Endothelial cell of umbilical vein (primary cell): ENCODE measurements around the gene ENAH. TPM values are rescaled to one million over a fixed set of nuclear protein-coding genes. Genes with fewer than 3 reads are reported as not detected.

Experiments
- BruUV-seq: library from RNA; stranded (reverse); fragments of 400-500 nt; replicated peaks from 2 replicates; lab custom pipeline; 2021; lab: Mats Ljungman, UMichigan
- CTCF ChIA-PET: fragments of 300-600, 350-600 bp; sonication (Branson Sonifier 250); formaldehyde crosslinking; loops from one replicate; lab custom pipeline; 2021; ENCODE audit warnings: antibody characterized with exemption, inconsistent platforms; lab: Charles Lee
- POLR2A ChIA-PET: fragments of 300-600, 350-600 bp; sonication (Branson Sonifier 250); formaldehyde crosslinking; loops from one replicate; lab custom pipeline; 2021; ENCODE audit warnings: antibody characterized with exemption, inconsistent platforms; lab: Charles Lee
- DNase-seq: peaks from one replicate; pipeline ENCODE4 v3.0.0-alpha.2; 2011; ENCODE audit warnings: low read depth, low spot score
- FAIRE-seq: peaks from 2 replicates; lab custom pipeline; 2011; peaks lifted over from hg19 to GRCh38; lab: Jason Lieb, UNC
- H2AFZ ChIP-seq: 2 replicates; pipeline ENCODE4 v1.6.0; 2012; ENCODE audit warnings: low read depth, low read length, control low read depth, inconsistent platforms
- H3K27ac ChIP-seq: 2 replicates; pipeline ENCODE4 v1.5.1; 2011; ENCODE audit warnings: low read depth, mild to moderate bottlenecking, control low read depth, low read length, moderate library complexity; ENCODE audit not compliant: insufficient read depth
- H3K27me3 ChIP-seq, 2 experiments: 2 replicates each; pipeline versions ENCODE4 v1.6.0 to v1.6.1; 2011; ENCODE audit warnings: low read length in 2 of 2, mixed read lengths in 1 of 2; ENCODE audit not compliant: control insufficient read depth in 2 of 2, insufficient read depth in 2 of 2
- H3K36me3 ChIP-seq, 2 experiments: 2 replicates in 1 of 2; 3 replicates in 1 of 2; pipeline ENCODE4 v1.5.1; 2011; ENCODE audit warnings: low read length in 2 of 2, mild to moderate bottlenecking in 1 of 2, moderate library complexity in 1 of 2; ENCODE audit not compliant: control insufficient read depth in 2 of 2, insufficient read depth in 2 of 2; ENCODE audit errors: extremely low read depth in 1 of 2
- H3K4me1 ChIP-seq: 3 replicates; pipeline ENCODE4 v1.5.1; 2011; ENCODE audit warnings: mild to moderate bottlenecking, low read length; ENCODE audit not compliant: control insufficient read depth, insufficient read depth; ENCODE audit errors: extremely low read depth
- H3K4me2 ChIP-seq: 2 replicates; pipeline ENCODE4 v1.6.1; 2011; ENCODE audit warnings: low read length, control low read depth, mixed read lengths; ENCODE audit not compliant: insufficient read depth
- H3K4me3 ChIP-seq, 3 experiments: fragments of 200-600 bp in 1 of 3; sonication (generic), shearing (Covaris generic) in 1 of 3; replicated peaks in 1 of 3; 2 replicates each; pipeline ENCODE4 v1.5.1; 2011 to 2016; ENCODE audit warnings: control low read depth in 3 of 3, low read length in 3 of 3, mild to moderate bottlenecking in 2 of 3, inconsistent platforms in 1 of 3, low read depth in 1 of 3, moderate library complexity in 1 of 3; ENCODE audit not compliant: insufficient read depth in 1 of 3
- H3K79me2 ChIP-seq: 2 replicates; pipeline ENCODE4 v1.6.0; 2012; ENCODE audit warnings: low read length, inconsistent platforms; ENCODE audit not compliant: control insufficient read depth, insufficient read depth
- H3K9ac ChIP-seq: replicated peaks from 2 replicates; pipeline ENCODE3; 2011; ENCODE audit warnings: low read length, control low read depth; ENCODE audit not compliant: insufficient read depth; ENCODE audit errors: extremely low read depth
- H3K9me1 ChIP-seq: replicated peaks from 3 replicates; pipeline ENCODE4 v1.6.0; 2011; ENCODE audit warnings: mild to moderate bottlenecking, low read length; ENCODE audit not compliant: control insufficient read depth, insufficient read depth; ENCODE audit errors: extremely low read depth
- H3K9me3 ChIP-seq: replicated peaks from 2 replicates; pipeline ENCODE4 v1.5.1; 2012; ENCODE audit warnings: low read length, inconsistent platforms; ENCODE audit not compliant: control insufficient read depth, insufficient read depth
- H4K20me1 ChIP-seq: replicated peaks from 2 replicates; pipeline ENCODE3; 2011; ENCODE audit warnings: mild to moderate bottlenecking, low read length; ENCODE audit not compliant: control insufficient read depth, insufficient read depth; ENCODE audit errors: extremely low read depth
- CTCF ChIP-seq, 2 donors: IDR thresholded peaks; 1 replicate in 1 of 2; 2 replicates in 1 of 2; pipeline ENCODE4 v1.5.1; 2011; ENCODE audit warnings: low read length in 2 of 2, mild to moderate bottlenecking in 2 of 2, moderate library complexity in 2 of 2, control low read depth in 1 of 2, inconsistent platforms in 1 of 2, low read depth in 1 of 2; ENCODE audit not compliant: insufficient read depth in 1 of 2; ENCODE audit errors: extremely low read depth in 1 of 2
- EZH2 ChIP-seq: IDR thresholded peaks from 2 replicates; pipeline ENCODE4 v1.6.1; 2012; ENCODE audit warnings: borderline replicate concordance, low read depth, mild to moderate bottlenecking, moderate library complexity, low read length, inconsistent platforms; ENCODE audit not compliant: severe bottlenecking
- FOS ChIP-seq: IDR thresholded peaks from 2 replicates; pipeline ENCODE4 v1.6.1; 2011; ENCODE audit warnings: mild to moderate bottlenecking, low read length, moderate library complexity, borderline replicate concordance; ENCODE audit not compliant: insufficient read depth
- GATA2 ChIP-seq: IDR thresholded peaks from 2 replicates; pipeline ENCODE4 v1.7.0; 2011; ENCODE audit warnings: low read depth, mild to moderate bottlenecking, moderate library complexity, mixed read lengths, low read length; ENCODE audit not compliant: insufficient read length, insufficient read depth
- JUN ChIP-seq: IDR thresholded peaks from 2 replicates; pipeline ENCODE4 v1.6.1; 2011; ENCODE audit warnings: borderline replicate concordance, low read depth; ENCODE audit not compliant: insufficient read length, insufficient read depth
- MAX ChIP-seq: IDR thresholded peaks from 2 replicates; pipeline ENCODE4 v1.6.1; 2011; ENCODE audit not compliant: insufficient read depth, insufficient read length
- MYC ChIP-seq: IDR thresholded peaks from one replicate; pipeline ENCODE4 v1.6.1; 2011; ENCODE audit warnings: mild to moderate bottlenecking, low read depth, low read length
- POLR2A ChIP-seq: IDR thresholded peaks from 2 replicates; pipeline ENCODE4 v1.6.1; 2012; ENCODE audit warnings: low read depth, mild to moderate bottlenecking, control low read depth, low read length
- POLR2AphosphoS5 ChIP-seq: IDR thresholded peaks from 2 replicates; pipeline ENCODE4 v1.6.1; 2012; ENCODE audit warnings: low read depth, mild to moderate bottlenecking, control low read depth, low read length, moderate library complexity; ENCODE audit not compliant: insufficient read depth
- dilution Hi-C: fragments of 300-500 bp; cut with MboI; formaldehyde crosslinking; loops from one replicate; pipeline ENCODE4 v1.15.0; 2019; ENCODE audit warnings: low sequenced_read_pairs; ENCODE audit not compliant: extremely low pct_ligation_motif_present
- intact Hi-C: fragments of 100-400 bp; cut with micrococcal nuclease; formaldehyde crosslinking; loops from one replicate; pipeline ENCODE4 v1.10.0; 2022
- polyA plus RNA-seq, 4 experiments: library from polyadenylated mRNA; depleted of rRNA in 3 of 4; stranded (reverse) in 3 of 4; unstranded in 1 of 4; fragments of >200 nt; gene quantifications; 2 replicates each; pipeline versions ENCODE4 v1.2.1 to v1.2.3, GENCODE V29; 2011 to 2012; ENCODE audit warnings: missing spikeins in 1 of 4
- total RNA-seq: library from RNA; stranded (reverse); gene quantifications from 2 replicates; pipeline ENCODE4 v1.2.3, GENCODE V29; 2021

ENAH gene
- total and polyA plus RNA-seq, 2 donors (not counting 3 experiments of a cell fraction or from before 2014, with no cell fraction given) = 19.9 to 95.6 TPM

GRCh38 chr1:225595452-225595851, 57.5 kb downstream of the ENAH start:
- BruUV-seq = no TSS peak
- Histone ChIP-seq H3K79me2 (peaks cover 28% of the 10 kb centered on the region), H3K4me3 (no peak overlapping the region), H4K20me1 (no peaks in the 10 kb centered on the region), H3K9me3 (no peaks in the 10 kb centered on the region), H3K9me1 (no peaks in the 10 kb centered on the region), H3K4me2 (no peak overlapping the region), H3K4me1 (no peaks in the 10 kb centered on the region), H3K36me3 (no peaks in the 10 kb centered on the region), H3K9ac (no peak overlapping the region), H2AFZ (no peak overlapping the region), H3K27ac (no peak overlapping the region), H3K27me3 (no peaks in the 10 kb centered on the region)
- CTCF ChIA-PET = interaction anchor here (0.9 to 1.5 kb wide), 5 partner anchors 10 to 60 kb away, joined by 3 to 4 read pairs (median 3); no protein-coding TSS in a partner anchor
- DNase-seq = no peak
- intact Hi-C loops (no loop called here), dilution Hi-C loops (no loop called here)
- no peak for TF ChIP-seq POLR2AphosphoS5
- TF ChIP-seq EZH2 = no peak
- no peak for TF ChIP-seq MYC
- TF ChIP-seq POLR2A = no peak
- TF ChIP-seq GATA2 = no peak
- no peak for TF ChIP-seq JUN
- POLR2A ChIA-PET = interaction anchor here (0.7 kb wide), 1 partner anchor 54 kb away, joined by 3 read pairs; no protein-coding TSS in a partner anchor
- FAIRE-seq = no peak

- intact Hi-C loops = no loop called here
- H3K4me2 ChIP-seq = no peak overlapping the region
- no peak overlapping the region for H3K27ac ChIP-seq
- peaks cover 28% of the 10 kb centered on the region for H3K79me2 ChIP-seq
- DNase-seq = no peak
- H3K9ac ChIP-seq = no peak overlapping the region
- ChIA-PET CTCF (interaction anchor here (1.0 to 1.1 kb wide), 2 partner anchors 13 to 24 kb away, joined by 3 to 7 read pairs; no protein-coding TSS in a partner anchor), POLR2A (no interaction called here)
- H3K9me3 ChIP-seq = no peaks in the 10 kb centered on the region
- dilution Hi-C loops = no loop called here
- H3K4me1 ChIP-seq = no peaks in the 10 kb centered on the region
- no peak for FAIRE-seq
- no TSS peak for BruUV-seq
- H3K27me3 ChIP-seq = no peaks in the 10 kb centered on the region
- TF ChIP-seq MAX = no peak
- TF ChIP-seq MYC = no peak
- no peak for TF ChIP-seq FOS
- no peak for TF ChIP-seq CTCF (IDR thresholded peaks at IDR 0.05; ENCODE audit: extremely low read depth in 1 of 2, insufficient read depth in 1 of 2, low read depth in 1 of 2, low read length in 2 of 2)
- no peak for TF ChIP-seq GATA2
- no peak for TF ChIP-seq EZH2
- TF ChIP-seq POLR2AphosphoS5 = no peak
- H2AFZ ChIP-seq = no peak overlapping the region
- no peaks in the 10 kb centered on the region for H3K36me3 ChIP-seq
- H3K4me3 ChIP-seq = no peak overlapping the region
- H3K9me1 ChIP-seq = no peaks in the 10 kb centered on the region
- H4K20me1 ChIP-seq = no peaks in the 10 kb centered on the region
These were observed 59.5 kb downstream of the ENAH start for GRCh38 chr1:225593414-225593813.
